Measurements from ENCODE around the gene SPATA16. TPM values are rescaled to one million over a fixed set of nuclear protein-coding genes. Genes with fewer than 3 reads are reported as not detected.

SPATA16 gene
- total RNA-seq, 2 donors from 2014 or later: not detected

DNA sequence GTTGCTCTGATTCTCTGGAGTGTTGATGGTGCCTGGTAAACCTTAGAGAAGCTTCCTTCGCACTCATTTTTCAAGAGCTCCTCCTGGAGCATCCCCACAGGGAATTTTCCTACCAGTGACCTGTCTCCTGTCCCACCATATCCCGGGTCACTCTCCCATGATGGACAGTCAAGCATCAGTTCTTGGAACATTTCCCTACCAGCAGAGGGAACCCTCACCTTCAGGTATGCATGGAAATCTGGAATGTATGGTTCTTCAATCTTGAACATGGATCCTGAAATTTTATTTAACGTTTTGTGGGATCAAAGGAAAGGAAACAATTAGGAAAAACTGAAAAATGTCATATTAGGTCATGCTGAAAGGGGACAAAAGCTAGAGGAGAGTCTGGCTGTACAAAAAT, 153.8 kb downstream of the SPATA16 start:
- DNase-seq (ENCODE audit: low spot score) (no peak), ATAC-seq (ENCODE audit: insufficient number of reproducible peaks, low FRiP score, low read depth) (no peak)
- Histone ChIP-seq H3K36me3 (no peaks in the 10 kb centered on the region), H3K4me3 (no peak overlapping the region), H3K27me3 (replicated peaks; ENCODE audit: insufficient read depth) (no peaks in the 10 kb centered on the region), H3K9me3 (no peaks in the 10 kb centered on the region), H3K27ac (no peak overlapping the region), H3K4me1 (ENCODE audit: control insufficient read depth in 1 of 2, low read depth in 2 of 2) (no peaks in the 10 kb centered on the region)
- TF ChIP-seq, protein P1, sequence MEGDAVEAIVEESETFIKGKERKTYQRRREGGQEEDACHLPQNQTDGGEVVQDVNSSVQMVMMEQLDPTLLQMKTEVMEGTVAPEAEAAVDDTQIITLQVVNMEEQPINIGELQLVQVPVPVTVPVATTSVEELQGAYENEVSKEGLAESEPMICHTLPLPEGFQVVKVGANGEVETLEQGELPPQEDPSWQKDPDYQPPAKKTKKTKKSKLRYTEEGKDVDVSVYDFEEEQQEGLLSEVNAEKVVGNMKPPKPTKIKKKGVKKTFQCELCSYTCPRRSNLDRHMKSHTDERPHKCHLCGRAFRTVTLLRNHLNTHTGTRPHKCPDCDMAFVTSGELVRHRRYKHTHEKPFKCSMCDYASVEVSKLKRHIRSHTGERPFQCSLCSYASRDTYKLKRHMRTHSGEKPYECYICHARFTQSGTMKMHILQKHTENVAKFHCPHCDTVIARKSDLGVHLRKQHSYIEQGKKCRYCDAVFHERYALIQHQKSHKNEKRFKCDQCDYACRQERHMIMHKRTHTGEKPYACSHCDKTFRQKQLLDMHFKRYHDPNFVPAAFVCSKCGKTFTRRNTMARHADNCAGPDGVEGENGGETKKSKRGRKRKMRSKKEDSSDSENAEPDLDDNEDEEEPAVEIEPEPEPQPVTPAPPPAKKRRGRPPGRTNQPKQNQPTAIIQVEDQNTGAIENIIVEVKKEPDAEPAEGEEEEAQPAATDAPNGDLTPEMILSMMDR (IDR thresholded peaks at IDR 0.05): no peak

DNA sequence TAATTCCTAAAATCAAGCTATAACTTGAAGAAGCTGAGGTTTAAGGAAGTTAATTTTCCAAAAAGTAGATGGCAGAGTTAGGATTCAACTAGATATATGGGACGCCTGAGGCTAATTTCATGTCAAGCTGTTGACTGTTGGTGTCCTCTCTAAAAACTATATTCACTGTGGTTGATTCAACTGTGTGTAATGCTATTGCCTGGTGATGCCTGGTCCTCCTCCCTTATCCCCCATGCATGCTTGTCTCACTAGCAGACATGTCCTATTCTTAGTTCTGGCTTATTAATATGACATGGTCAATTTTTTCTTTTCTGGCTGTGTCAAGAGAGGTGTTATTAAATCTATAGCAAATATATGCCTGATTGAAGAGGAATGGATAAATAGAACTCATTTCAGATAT, 156.1 kb downstream of the SPATA16 start:
- Histone ChIP-seq H3K27ac (no peak overlapping the region), H3K27me3 (replicated peaks; ENCODE audit: insufficient read depth) (no peaks in the 10 kb centered on the region), H3K4me1 (ENCODE audit: control insufficient read depth in 1 of 2, low read depth in 2 of 2) (no peaks in the 10 kb centered on the region), H3K4me3 (no peak overlapping the region), H3K36me3 (no peaks in the 10 kb centered on the region), H3K9me3 (no peaks in the 10 kb centered on the region)
- no peak for DNase-seq (ENCODE audit: low spot score)
- TF ChIP-seq, protein P1 (IDR thresholded peaks at IDR 0.05): no peak
- no peak for ATAC-seq (ENCODE audit: insufficient number of reproducible peaks, low FRiP score, low read depth)

DNA sequence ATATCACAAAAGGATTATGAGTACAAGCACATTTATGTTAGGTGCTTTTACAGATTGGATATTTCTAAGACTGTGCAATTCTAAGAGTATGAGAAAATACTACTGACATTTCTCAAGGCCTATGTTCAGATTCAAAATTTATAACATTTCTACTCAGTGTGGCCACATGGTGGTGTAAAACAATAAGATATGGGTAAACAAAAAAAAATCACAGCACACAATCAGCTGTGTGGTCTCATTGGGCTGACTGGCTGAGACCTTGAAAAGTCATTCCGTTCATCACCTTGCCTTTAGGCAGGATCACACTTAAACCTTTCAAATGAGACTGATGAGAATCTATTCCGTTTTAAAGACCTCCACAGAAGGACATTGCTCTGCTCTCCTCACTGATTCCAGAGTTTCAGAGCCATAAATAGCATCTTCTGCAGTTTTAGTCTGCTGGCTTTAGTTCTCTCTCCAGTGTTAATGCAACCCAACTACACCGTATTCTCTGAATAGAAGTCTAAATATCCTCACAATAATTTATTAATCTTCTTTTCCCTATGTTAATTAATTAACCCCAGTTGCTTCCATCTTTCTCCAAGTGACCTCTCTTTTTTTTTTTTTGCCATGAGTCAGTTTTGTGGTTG, 158.2 kb downstream of the SPATA16 start:
- no peaks in the 10 kb centered on the region for H3K36me3 ChIP-seq
- TF ChIP-seq, protein P1 (IDR thresholded peaks at IDR 0.05): no peak
- DNase-seq (ENCODE audit: low spot score): no peak
- no peaks in the 10 kb centered on the region for H3K4me1 ChIP-seq (ENCODE audit: control insufficient read depth in 1 of 2, low read depth in 2 of 2)
- no peaks in the 10 kb centered on the region for H3K9me3 ChIP-seq
- no peaks in the 10 kb centered on the region for H3K27me3 ChIP-seq (replicated peaks; ENCODE audit: insufficient read depth)
- no peak overlapping the region for H3K27ac ChIP-seq
- ATAC-seq (ENCODE audit: insufficient number of reproducible peaks, low FRiP score, low read depth): no peak
- no peak overlapping the region for H3K4me3 ChIP-seq

DNA sequence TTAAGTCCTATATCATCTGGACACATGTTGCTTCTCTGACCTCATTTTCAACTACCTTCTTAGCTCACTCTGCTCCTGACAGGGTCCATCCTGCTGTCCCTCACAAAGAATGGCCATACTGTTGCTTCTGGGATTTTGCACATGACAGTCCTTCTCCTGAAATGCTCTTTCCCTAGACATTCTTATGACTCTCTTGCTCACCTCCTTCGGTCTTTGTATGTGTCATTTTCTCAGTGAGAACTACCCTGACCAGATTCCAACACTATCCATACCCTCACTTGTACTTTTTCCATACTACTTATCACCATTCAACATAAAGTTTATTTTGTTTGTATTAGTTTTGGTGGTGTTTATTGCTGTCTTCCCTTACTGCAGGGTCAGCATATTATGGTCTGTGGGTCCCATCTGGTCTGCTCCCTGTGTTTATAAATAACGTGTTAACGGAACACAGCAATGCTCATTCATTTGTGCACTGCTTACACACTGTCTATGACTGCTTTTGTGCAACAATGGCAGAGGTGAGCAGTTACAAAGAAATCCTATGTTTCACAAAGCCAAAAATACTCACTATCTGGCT, 159.5 kb downstream of the SPATA16 start:
- Histone ChIP-seq H3K27ac (no peak overlapping the region), H3K4me3 (no peak overlapping the region), H3K27me3 (replicated peaks; ENCODE audit: insufficient read depth) (no peaks in the 10 kb centered on the region), H3K4me1 (ENCODE audit: control insufficient read depth in 1 of 2, low read depth in 2 of 2) (no peaks in the 10 kb centered on the region), H3K9me3 (no peaks in the 10 kb centered on the region), H3K36me3 (no peaks in the 10 kb centered on the region)
- ATAC-seq (ENCODE audit: insufficient number of reproducible peaks, low FRiP score, low read depth) (no peak), DNase-seq (ENCODE audit: low spot score) (no peak)
- TF ChIP-seq, protein P1 (IDR thresholded peaks at IDR 0.05): no peak

DNA sequence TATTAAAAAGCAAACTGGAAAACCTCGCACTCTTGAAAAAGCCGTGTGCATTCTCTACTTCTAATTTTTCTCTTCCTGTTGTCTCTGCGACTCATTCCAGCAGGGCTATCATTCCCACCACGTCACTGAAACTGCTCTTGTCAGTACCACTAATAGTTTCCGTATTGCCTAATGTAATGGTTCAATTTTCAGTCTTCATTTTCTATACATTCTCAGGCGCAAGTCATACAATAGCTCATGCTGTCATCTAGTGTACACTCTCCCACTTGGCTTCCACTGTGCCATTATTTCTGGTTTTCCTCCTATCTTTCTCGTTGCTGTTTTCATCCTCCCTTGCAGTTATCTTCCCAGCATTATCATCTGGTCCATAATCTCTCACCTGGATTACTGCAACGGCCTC, 160.2 kb downstream of the SPATA16 start:
- H3K9me3 ChIP-seq: no peaks in the 10 kb centered on the region
- ATAC-seq (ENCODE audit: insufficient number of reproducible peaks, low FRiP score, low read depth) (no peak), DNase-seq (ENCODE audit: low spot score) (no peak)
- no peaks in the 10 kb centered on the region for H3K36me3 ChIP-seq
- no peak overlapping the region for H3K4me3 ChIP-seq
- TF ChIP-seq, protein P1 (IDR thresholded peaks at IDR 0.05): no peak
- no peak overlapping the region for H3K27ac ChIP-seq
- H3K27me3 ChIP-seq (replicated peaks; ENCODE audit: insufficient read depth): no peaks in the 10 kb centered on the region
- H3K4me1 ChIP-seq (ENCODE audit: control insufficient read depth in 1 of 2, low read depth in 2 of 2): no peaks in the 10 kb centered on the region

Measured in thoracic aorta (tissue), 2 donors.